ENCODE data around the gene ASPSCR1. TPM values are rescaled to one million over a fixed set of nuclear protein-coding genes. Genes with fewer than 3 reads are reported as not detected.

The ASPSCR1 gene
- total RNA-seq, 6 donors from 2014 or later, result 26.0 to 96.4 (median 56.1) TPM

GRCh38 chr17:82054351-82055022 is 77.1 kb downstream of the ASPSCR1 start:
- WGBS, 2 donors, result 84 to 90% methylated on average over 26 to 32 of the region's 38 CpGs
- Histone ChIP-seq H3K4me3 (no peak overlapping the region), H3K4me1 (peaks cover 20 to 41% (median 26%) of the 10 kb centered on the region in 4 donors), H3K27ac (no peak overlapping the region), H3K36me3 (peaks cover 11 to 63% (median 58%) of the 10 kb centered on the region in 4 donors), H3K9me3 (no peaks in the 10 kb centered on the region), H3K27me3 (no peaks in the 10 kb centered on the region)
- no peak for ATAC-seq (ENCODE audit: low FRiP score in 2 of 2)
- peak in 1 of 2 donors; percentile 80 for DNase-seq
- TF ChIP-seq POLR2AphosphoS5 (IDR thresholded peaks at IDR 0.05), result no peak
- TF ChIP-seq EP300 (IDR thresholded peaks at IDR 0.05), result no peak
- TF ChIP-seq, protein P1, sequence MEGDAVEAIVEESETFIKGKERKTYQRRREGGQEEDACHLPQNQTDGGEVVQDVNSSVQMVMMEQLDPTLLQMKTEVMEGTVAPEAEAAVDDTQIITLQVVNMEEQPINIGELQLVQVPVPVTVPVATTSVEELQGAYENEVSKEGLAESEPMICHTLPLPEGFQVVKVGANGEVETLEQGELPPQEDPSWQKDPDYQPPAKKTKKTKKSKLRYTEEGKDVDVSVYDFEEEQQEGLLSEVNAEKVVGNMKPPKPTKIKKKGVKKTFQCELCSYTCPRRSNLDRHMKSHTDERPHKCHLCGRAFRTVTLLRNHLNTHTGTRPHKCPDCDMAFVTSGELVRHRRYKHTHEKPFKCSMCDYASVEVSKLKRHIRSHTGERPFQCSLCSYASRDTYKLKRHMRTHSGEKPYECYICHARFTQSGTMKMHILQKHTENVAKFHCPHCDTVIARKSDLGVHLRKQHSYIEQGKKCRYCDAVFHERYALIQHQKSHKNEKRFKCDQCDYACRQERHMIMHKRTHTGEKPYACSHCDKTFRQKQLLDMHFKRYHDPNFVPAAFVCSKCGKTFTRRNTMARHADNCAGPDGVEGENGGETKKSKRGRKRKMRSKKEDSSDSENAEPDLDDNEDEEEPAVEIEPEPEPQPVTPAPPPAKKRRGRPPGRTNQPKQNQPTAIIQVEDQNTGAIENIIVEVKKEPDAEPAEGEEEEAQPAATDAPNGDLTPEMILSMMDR (IDR thresholded peaks at IDR 0.05), result no peak
- TF ChIP-seq POLR2A (IDR thresholded peaks at IDR 0.05), result no peak

DNA sequence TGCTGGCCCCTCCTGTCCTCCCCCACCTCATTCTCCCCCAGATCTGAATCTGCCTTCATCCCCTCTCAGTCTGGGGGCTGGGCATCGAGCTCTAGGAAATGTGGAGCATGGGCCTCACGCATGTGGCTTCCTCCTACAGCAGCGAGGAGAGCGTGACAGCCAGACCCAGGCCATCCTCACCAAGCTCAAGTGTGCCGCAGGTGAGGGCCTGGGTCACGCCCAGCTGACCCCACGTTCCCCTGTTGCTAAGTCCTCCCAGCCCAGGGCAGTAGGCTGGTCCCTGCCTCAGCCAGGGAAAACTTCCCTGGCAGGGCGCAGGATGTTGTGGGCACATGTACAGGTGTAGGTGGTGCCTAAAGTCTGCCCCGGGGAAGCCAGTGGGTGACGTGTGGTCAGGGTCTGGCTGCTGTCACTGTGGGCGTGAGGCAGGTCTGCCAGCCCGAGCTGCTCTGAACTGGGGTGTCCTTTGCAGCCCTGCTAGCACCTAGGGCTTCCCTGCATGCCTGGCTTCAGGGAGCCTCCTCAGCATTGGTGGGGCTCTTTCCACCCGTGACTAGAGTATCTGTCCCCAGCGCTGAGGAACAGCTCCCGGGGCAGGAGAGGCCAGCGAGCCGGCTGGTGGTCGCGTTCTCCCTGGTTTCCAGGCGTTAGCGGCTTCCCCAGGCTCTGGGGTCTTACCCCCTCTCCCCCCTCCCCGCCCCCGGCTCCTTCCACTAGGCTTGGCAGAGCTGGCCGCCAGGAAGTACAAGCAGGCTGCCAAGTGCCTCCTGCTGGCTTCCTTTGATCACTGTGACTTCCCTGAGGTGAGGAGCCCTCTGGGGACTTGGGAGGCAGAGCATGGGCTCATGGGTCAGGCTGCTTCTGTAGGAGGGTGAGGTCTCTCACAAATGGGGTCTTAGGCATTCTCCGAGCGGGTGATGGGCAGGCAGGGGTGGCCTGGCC is 77.9 kb downstream of the ASPSCR1 start:
- TF ChIP-seq POLR2A (IDR thresholded peaks at IDR 0.05) (no peak), EP300 (IDR thresholded peaks at IDR 0.05) (no peak), POLR2AphosphoS5 (IDR thresholded peaks at IDR 0.05) (no peak)
- TF ChIP-seq, protein P1 (IDR thresholded peaks at IDR 0.05), result no peak
- H3K27ac ChIP-seq, result no peak overlapping the region
- ATAC-seq (ENCODE audit: low FRiP score in 2 of 2) (no peak), DNase-seq (no peak)
- 74 to 88% methylated on average over 16 to 25 of the region's 26 CpGs for WGBS, 2 donors
- H3K4me3 ChIP-seq, result no peak overlapping the region
- no peaks in the 10 kb centered on the region for H3K27me3 ChIP-seq
- no peaks in the 10 kb centered on the region for H3K9me3 ChIP-seq
- H3K36me3 ChIP-seq, result peaks cover 11 to 68% (median 62%) of the 10 kb centered on the region in 4 donors
- H3K4me1 ChIP-seq, result peaks cover 15 to 32% (median 24%) of the 10 kb centered on the region in 4 donors

DNA sequence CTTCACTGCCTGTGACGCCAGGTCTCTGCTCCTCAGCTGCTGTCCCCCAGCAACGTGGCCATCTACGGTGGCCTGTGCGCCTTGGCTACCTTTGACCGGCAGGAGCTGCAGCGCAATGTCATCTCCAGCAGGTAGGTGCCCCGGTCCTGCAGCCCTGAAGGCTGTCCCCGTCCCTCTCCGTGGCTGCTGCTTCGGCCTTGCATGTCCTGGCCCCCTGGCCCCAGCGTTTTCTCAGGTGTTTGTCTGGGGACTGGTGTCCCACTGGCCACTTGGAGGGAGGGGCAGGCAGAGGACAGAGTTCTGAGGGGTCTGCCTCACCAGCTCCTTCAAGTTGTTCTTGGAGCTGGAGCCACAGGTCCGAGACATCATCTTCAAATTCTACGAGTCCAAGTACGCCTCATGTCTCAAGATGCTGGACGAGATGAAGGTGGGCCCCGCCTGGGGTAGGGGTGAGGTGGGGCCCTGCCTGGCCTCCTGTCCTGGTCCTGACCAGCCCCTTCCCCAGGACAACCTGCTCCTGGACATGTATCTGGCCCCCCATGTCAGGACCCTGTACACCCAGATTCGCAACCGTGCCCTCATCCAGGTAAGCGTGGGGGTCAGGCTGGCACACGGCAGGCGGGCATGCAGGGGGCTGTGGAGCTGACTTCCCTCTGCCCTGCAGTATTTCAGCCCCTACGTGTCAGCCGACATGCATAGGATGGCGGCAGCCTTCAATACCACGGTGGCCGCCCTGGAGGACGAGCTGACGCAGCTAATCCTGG is 78.7 kb downstream of the ASPSCR1 start:
- H3K9me3 ChIP-seq, result no peaks in the 10 kb centered on the region
- H3K36me3 ChIP-seq, result peaks cover 12 to 76% (median 71%) of the 10 kb centered on the region in 4 donors
- TF ChIP-seq, protein P1 (IDR thresholded peaks at IDR 0.05), result no peak
- no peak for TF ChIP-seq EP300 (IDR thresholded peaks at IDR 0.05)
- TF ChIP-seq POLR2AphosphoS5 (IDR thresholded peaks at IDR 0.05), result no peak
- no peak for TF ChIP-seq POLR2A (IDR thresholded peaks at IDR 0.05)
- peaks cover 9 to 24% (median 16%) of the 10 kb centered on the region in 4 donors for H3K4me1 ChIP-seq
- no peak overlapping the region for H3K27ac ChIP-seq
- H3K27me3 ChIP-seq, result no peaks in the 10 kb centered on the region
- no peak for ATAC-seq (ENCODE audit: low FRiP score in 2 of 2)
- H3K4me3 ChIP-seq, result no peak overlapping the region
- no peak for DNase-seq
- WGBS, 2 donors, result 97 to 100% methylated on average over 8 to 28 of the region's 28 CpGs

GRCh38 chr17:82056729-82057621 is 79.5 kb downstream of the ASPSCR1 start:
- Histone ChIP-seq H3K36me3 (peaks cover 15 to 83% (median 79%) of the 10 kb centered on the region in 4 donors), H3K9me3 (no peaks in the 10 kb centered on the region), H3K27me3 (no peaks in the 10 kb centered on the region), H3K27ac (no peak overlapping the region), H3K4me3 (no peak overlapping the region), H3K4me1 (peaks cover 9 to 22% (median 16%) of the 10 kb centered on the region in 4 donors)
- no peak for TF ChIP-seq POLR2AphosphoS5 (IDR thresholded peaks at IDR 0.05)
- TF ChIP-seq EP300 (IDR thresholded peaks at IDR 0.05), result no peak
- no peak for TF ChIP-seq POLR2A (IDR thresholded peaks at IDR 0.05)
- TF ChIP-seq, protein P1 (IDR thresholded peaks at IDR 0.05), result no peak
- DNase-seq (peak in 1 of 2 donors; percentile 76), ATAC-seq (ENCODE audit: low FRiP score in 2 of 2) (no peak)
- WGBS, 2 donors, result 84 to 94% methylated on average over 11 to 25 of the region's 29 CpGs

Measured in upper lobe of left lung (tissue), 6 donors.